K562 (cell line): ENCODE results near the gene CASKIN2. TPM values are rescaled to one million over a fixed set of nuclear protein-coding genes. Genes with fewer than 3 reads are reported as not detected.

ENCODE experiments used
- ATAC-seq: fragments of 200-7000 bp; cut with Tn5 transposase; 3 replicates; pipeline ENCODE4 v1.9.1; 2020; ENCODE audit warnings: moderate library complexity
- BruUV-seq: library from RNA; stranded (reverse); fragments of 400-500 nt; replicated peaks from 2 replicates; lab custom pipeline; 2021; lab: Mats Ljungman, UMichigan
- CTCF ChIA-PET: fragments of 300-600 bp; formaldehyde crosslinking; extraction: SDS; loops from one replicate; lab custom pipeline; 2021; ENCODE audit warnings: low intra/inter-chr PET ratio; lab: Yijun Ruan, JAX
- POLR2A ChIA-PET: fragments of 300-600, 350-650 bp; sonication (Branson Sonifier 250); formaldehyde crosslinking; extraction: SDS; loops from one replicate; lab custom pipeline; 2021; ENCODE audit warnings: antibody characterized with exemption, inconsistent platforms; lab: Yijun Ruan, JAX
- DNase-seq, 4 experiments: peaks; one replicate each; pipeline versions ENCODE4 v3.0.0 to v3.0.0-alpha.2; 2011 to 2018; ENCODE audit warnings: low spot score in 3 of 4, mixed read lengths in 3 of 4; ENCODE audit errors: extremely low read depth in 1 of 4
- FAIRE-seq: peaks from 2 replicates; lab custom pipeline; 2011; peaks lifted over from hg19 to GRCh38; lab: Jason Lieb, UNC
- H2AFZ ChIP-seq: 2 replicates; pipeline ENCODE4 v1.6.0; 2011; ENCODE audit warnings: low read depth, low read length, control low read depth, inconsistent platforms
- H3K27ac ChIP-seq: fragments of 200-600 bp; 3 replicates; pipeline ENCODE4 v1.8.0; 2011; ENCODE audit warnings: low read depth, mild to moderate bottlenecking, control low read depth, inconsistent platforms, low read length, moderate library complexity, mixed read lengths; ENCODE audit errors: extremely low read depth
- H3K27me3 ChIP-seq, 2 experiments: fragments of 300-600 bp in 1 of 2; 2 replicates in 1 of 2; 3 replicates in 1 of 2; pipeline versions ENCODE4 v1.6.0 to v1.8.0; 2011; ENCODE audit warnings: inconsistent platforms in 2 of 2, low read length in 2 of 2, mild to moderate bottlenecking in 1 of 2, mixed read lengths in 1 of 2, moderate library complexity in 1 of 2; ENCODE audit not compliant: control insufficient read depth in 2 of 2, insufficient read depth in 2 of 2
- H3K36me3 ChIP-seq: fragments of 300-600 bp; 3 replicates; pipeline ENCODE4 v1.8.0; 2011; ENCODE audit warnings: mild to moderate bottlenecking, low read length, inconsistent platforms; ENCODE audit not compliant: control insufficient read depth, insufficient read depth
- H3K4me1 ChIP-seq, 2 experiments: fragments of 200-600 bp in 1 of 2; replicated peaks in 1 of 2; 2 replicates in 1 of 2; 3 replicates in 1 of 2; pipeline versions ENCODE4 v1.5.1 to v1.8.0; 2011; ENCODE audit warnings: inconsistent platforms in 2 of 2, low read length in 2 of 2, mild to moderate bottlenecking in 1 of 2, mixed read lengths in 1 of 2, moderate library complexity in 1 of 2; ENCODE audit not compliant: control insufficient read depth in 2 of 2, insufficient read depth in 2 of 2
- H3K4me2 ChIP-seq: 2 replicates; pipeline ENCODE4 v1.6.1; 2011; ENCODE audit warnings: low read length, control low read depth, inconsistent platforms, mixed read lengths; ENCODE audit not compliant: insufficient read depth
- H3K4me3 ChIP-seq: fragments of 200-600 bp; sonication (generic), shearing (Covaris generic); 2 replicates; pipeline ENCODE4 v1.5.1; 2016; ENCODE audit warnings: control low read depth, inconsistent platforms
- H3K79me2 ChIP-seq: fragments of 200-600 bp; 3 replicates; pipeline ENCODE4 v1.8.0; 2011; ENCODE audit warnings: low read length, inconsistent platforms; ENCODE audit not compliant: control insufficient read depth, insufficient read depth
- H3K9ac ChIP-seq, 2 experiments: 2 replicates each; pipeline versions ENCODE4 v1.6.0 to v1.6.1; 2011; ENCODE audit warnings: low read depth in 2 of 2, low read length in 2 of 2, control low read depth in 1 of 2, inconsistent platforms in 1 of 2, mild to moderate bottlenecking in 1 of 2, mixed read lengths in 1 of 2; ENCODE audit not compliant: insufficient read depth in 1 of 2
- H3K9me1 ChIP-seq: one replicate; pipeline ENCODE4 v1.6.0; 2011; ENCODE audit warnings: inconsistent platforms, mild to moderate bottlenecking, low read length, moderate library complexity; ENCODE audit not compliant: control insufficient read depth, insufficient read depth
- H3K9me3 ChIP-seq: replicated peaks from 2 replicates; pipeline ENCODE4 v1.5.1; 2011; ENCODE audit warnings: low read depth, low read length, inconsistent platforms; ENCODE audit not compliant: control insufficient read depth, insufficient read depth
- H4K20me1 ChIP-seq: replicated peaks from 2 replicates; pipeline ENCODE4 v1.6.1; 2011; ENCODE audit warnings: low read length, inconsistent platforms, mixed read lengths; ENCODE audit not compliant: control insufficient read depth, insufficient read depth
- IRF2 ChIP-seq: sonication (generic); formaldehyde crosslinking; IDR thresholded peaks from 2 replicates; pipeline ENCODE4 v1.8.1; 2022; ENCODE audit warnings: mild to moderate bottlenecking, missing genetic modification reagents
- JUND ChIP-seq, 2 experiments: IDR thresholded peaks; 2 replicates in 1 of 2; 3 replicates in 1 of 2; pipeline ENCODE4 v1.6.1; 2011; ENCODE audit warnings: borderline replicate concordance in 2 of 2, low read depth in 2 of 2, low read length in 2 of 2, improper control_type of control experiment in 1 of 2, missing biosample characterization in 1 of 2, missing genetic modification characterization in 1 of 2, missing genetic modification reagents in 1 of 2
- MAZ ChIP-seq, 2 experiments: fragments of 450-650 bp in 1 of 2; sonication (generic) in 1 of 2; formaldehyde crosslinking; IDR thresholded peaks in 1 of 2; conservative IDR thresholded peaks in 1 of 2; 2 replicates each; pipeline versions ENCODE4 v1.4.0 to v1.5.0; 2020; ENCODE audit warnings: mild to moderate bottlenecking in 1 of 2, missing genetic modification reagents in 1 of 2
- SRSF1 ChIP-seq: fragments of 200-400 bp; formaldehyde crosslinking; IDR thresholded peaks from 2 replicates; pipeline ENCODE4 v1.6.1; 2017; ENCODE audit warnings: mild to moderate bottlenecking, low read depth, low read length, moderate library complexity
- STAT5B ChIP-seq: fragments of 250-450 bp; sonication (Bioruptor Pico); IDR thresholded peaks from 2 replicates; pipeline ENCODE4 v1.8.0; 2021; ENCODE audit warnings: mild to moderate bottlenecking, inconsistent platforms
- TFE3 ChIP-seq: fragments of 450-650 bp; formaldehyde crosslinking; IDR thresholded peaks from 2 replicates; pipeline ENCODE4 v1.4.0; 2020; ENCODE audit warnings: mild to moderate bottlenecking, mixed read lengths
- YBX1 ChIP-seq: fragments of 450-650 bp; IDR thresholded peaks from 2 replicates; pipeline ENCODE4 v1.7.1; 2016; ENCODE audit warnings: mild to moderate bottlenecking
- ZNF175 ChIP-seq: fragments of 200-800 bp; sonication (Bioruptor generic); IDR thresholded peaks from 2 replicates; pipeline ENCODE4 v1.6.1; 2016; ENCODE audit warnings: low read depth, mild to moderate bottlenecking, missing genetic modification characterization, missing compliant biosample characterization
- ZNF407 ChIP-seq: fragments of 450-650 bp; IDR thresholded peaks from 2 replicates; pipeline ENCODE4 v1.6.1; 2016; ENCODE audit warnings: low read depth
- WGBS: fragments of 100-300 bp; shearing (Covaris generic); methylation state at CpG from one replicate; pipeline ENCODE4 v1.1.6; 2016; ENCODE audit warnings: low coverage, mixed read lengths; ENCODE audit not compliant: insufficient coverage; ENCODE audit errors: missing lambda C conversion rate; 5-methylcytosine and 5-hydroxymethylcytosine counted together
- in situ Hi-C: fragments of 300-500 bp; cut with MboI; formaldehyde crosslinking; loops from 4 replicates; pipeline ENCODE4 v1.15.0; 2018; ENCODE audit warnings: inconsistent platforms, mixed read lengths
- intact Hi-C: fragments of 100-400 bp; cut with micrococcal nuclease; formaldehyde crosslinking; loops from 2 replicates; pipeline ENCODE4 v1.14.2; 2022
- polyA plus RNA-seq, 8 experiments: library from polyadenylated mRNA; depleted of rRNA in 4 of 8; stranded (reverse) in 5 of 8; unstranded in 3 of 8; fragments of >200 nt; fragmentation: Nextera tagmentation in 2 of 8; fragmentation: Illumina TruSeq in 1 of 8; extraction: Ambion mirVana in 2 of 8; extraction: Trizol in 1 of 8; gene quantifications; 2 replicates each; pipeline versions ENCODE4 v1.2.1 to v1.2.3, GENCODE V29; 2011 to 2014; ENCODE audit warnings: inconsistent platforms in 1 of 8, missing spikeins in 1 of 8
- total RNA-seq, 7 experiments: library from RNA; depleted of rRNA in 6 of 7; stranded (reverse); fragments of >200 nt in 6 of 7; fragmentation: Illumina TruSeq in 2 of 7; extraction: Trizol in 2 of 7; gene quantifications; 2 replicates each; pipeline versions ENCODE4 v1.2.1 to v1.2.3, GENCODE V29; 2011 to 2021; ENCODE audit warnings: low replicate concordance in 1 of 7

CASKIN2 gene
- total and polyA plus RNA-seq, 9 of the 15 experiments (the other 6 are each of a cell fraction or from before 2014, with no cell fraction given), result 0.01 to 12.2 (median 2.1) TPM

- no peak overlapping the region for H3K9ac ChIP-seq
- H3K27me3 ChIP-seq, result no peaks in the 10 kb centered on the region
- in situ Hi-C loops, result no loop called here
- no peak overlapping the region for H3K27ac ChIP-seq
- intact Hi-C loops, result no loop called here
- no peak for FAIRE-seq
- H4K20me1 ChIP-seq, result peaks cover 10% of the 10 kb centered on the region; the same call in 1 of the 2 replicates
- POLR2A ChIA-PET, result no interaction called here
- no peak overlapping the region for H2AFZ ChIP-seq
- BruUV-seq, result no TSS peak
- H3K79me2 ChIP-seq, result no peaks in the 10 kb centered on the region
- DNase-seq, result no peak
- H3K4me1 ChIP-seq, result peaks cover 2 to 45% of the 10 kb centered on the region in 2 experiments; a peak in 3 of 5 replicates
- no peaks in the 10 kb centered on the region for H3K9me3 ChIP-seq
- no peak overlapping the region for H3K4me3 ChIP-seq
- H3K9me1 ChIP-seq, result no peaks in the 10 kb centered on the region
- no peak overlapping the region for H3K4me2 ChIP-seq
- no peak for ATAC-seq
- WGBS, result 86% methylated on average over 12 of the region's 13 CpGs
- no peak for TF ChIP-seq JUND (IDR thresholded peaks at IDR 0.05; ENCODE audit: borderline replicate concordance, low read depth, low read length)
- no peak for TF ChIP-seq JUND (tag; IDR thresholded peaks at IDR 0.05; ENCODE audit: borderline replicate concordance, low read depth, low read length)
- no peak for TF ChIP-seq ZNF407
- no peak for TF ChIP-seq ZNF175 (CRISPR knock-in tag)
- no peak for TF ChIP-seq SRSF1
- TF ChIP-seq YBX1, result no peak
- TF ChIP-seq TFE3 (CRISPR knock-in tag), result no peak
- no peak for TF ChIP-seq MAZ (CRISPR knock-in tag; conservative IDR thresholded peaks at IDR 0.05 in 1 of 2, IDR thresholded peaks at IDR 0.05 in 1 of 2)
- no peak for TF ChIP-seq STAT5B (CRISPR knock-in tag)
- TF ChIP-seq IRF2 (CRISPR knock-in tag), result no peak
- CTCF ChIA-PET, result no interaction called here
- H3K36me3 ChIP-seq, result no peaks in the 10 kb centered on the region
These were observed 30.8 kb upstream of the CASKIN2 start for GRCh38 chr17:75546181-75546580.
